HG03520 (cell line): ENCODE data around the gene ATP8A1.
A peak's percentile ranks its signal among the peaks of the same experiment; 100 is the strongest.
"Not testable (repeated sequence)": the region's sequence is repeated elsewhere in the genome, so short reads cannot be mapped to it uniquely, and the experiment has no call there.

Experiments used
- ATAC-seq: cut with Tn5 transposase; IDR thresholded peaks from one replicate; pipeline ENCODE4 v1.9.1; 2021; ENCODE audit warnings: mild to moderate bottlenecking, moderate library complexity; ENCODE audit not compliant: unreplicated experiment

Gene ATP8A1

DNA sequence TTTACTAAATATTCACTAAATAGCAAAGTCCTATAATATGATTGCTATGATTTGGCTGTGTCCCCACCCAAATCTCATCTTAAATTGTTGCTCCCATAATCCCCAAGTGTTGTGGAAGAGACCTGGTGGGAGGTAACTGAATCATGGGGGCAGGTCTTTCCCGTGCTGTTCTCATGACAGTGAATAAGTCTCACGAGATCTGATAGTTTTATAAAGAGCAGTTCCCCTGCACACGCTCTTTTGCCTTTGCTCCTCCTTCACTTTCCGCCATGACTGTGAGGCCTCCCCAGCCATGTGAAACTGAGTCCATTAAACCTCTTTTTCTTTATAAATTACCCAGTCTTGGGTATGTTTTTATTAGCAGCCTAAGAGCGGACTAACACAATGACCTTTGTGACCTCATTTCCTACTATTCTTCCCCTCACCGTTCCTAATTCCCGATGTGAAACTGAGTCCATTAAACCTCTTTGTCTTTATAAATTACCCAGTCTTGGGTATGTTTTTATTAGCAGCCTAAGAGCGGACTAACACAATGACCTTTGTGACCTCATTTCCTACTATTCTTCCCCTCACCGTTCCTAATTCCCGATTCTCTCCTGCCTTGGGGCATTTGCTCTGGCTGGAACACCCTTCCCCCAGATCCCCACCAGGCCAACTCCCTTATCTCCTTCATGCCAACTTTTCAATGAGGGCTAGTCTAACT lies 4.2 kb downstream of the ATP8A1 start:
- ATAC-seq = not testable (repeated sequence)

DNA sequence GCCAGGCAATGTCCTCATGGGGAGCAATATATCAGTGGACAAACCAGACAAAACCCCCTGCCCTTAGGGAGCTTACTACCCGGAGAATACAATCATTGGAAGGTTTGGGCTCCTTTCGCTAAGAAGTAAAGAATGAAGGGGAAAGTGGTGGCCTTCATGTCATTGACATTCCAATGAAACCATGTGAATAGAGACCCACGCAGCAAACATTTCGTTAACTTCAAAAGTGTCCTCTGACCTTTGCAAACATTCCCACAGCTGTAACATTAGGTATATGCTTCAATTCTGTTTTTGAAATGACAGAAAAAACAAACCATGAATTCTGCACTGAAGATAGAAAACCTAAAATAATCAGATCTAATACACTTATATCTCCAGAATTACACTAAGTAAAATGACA lies 7.0 kb downstream of the ATP8A1 start:
- no peak for ATAC-seq

DNA sequence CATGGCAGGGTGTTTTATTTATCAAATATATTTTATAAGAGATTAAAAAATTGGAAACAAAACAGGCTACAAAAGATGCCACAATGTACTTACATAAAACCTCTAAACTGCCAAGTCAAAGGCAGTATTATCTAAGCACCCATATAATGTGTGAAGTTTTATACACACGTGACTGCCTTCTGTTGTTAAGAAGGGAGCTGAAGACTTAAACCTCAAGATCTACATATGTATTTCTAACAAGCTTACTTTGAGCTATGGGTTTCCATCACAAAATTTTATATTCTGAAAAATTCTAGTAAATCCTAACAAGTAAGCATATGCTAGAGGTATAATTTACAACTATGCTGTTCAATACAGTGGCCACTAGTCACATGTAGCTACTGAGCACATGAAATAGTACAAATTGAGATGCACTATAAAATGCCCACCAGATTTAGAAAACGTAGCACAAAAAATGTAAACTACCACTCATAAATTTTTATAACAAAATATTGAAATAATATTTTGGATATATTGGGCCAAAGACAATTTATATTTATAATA lies 9.8 kb downstream of the ATP8A1 start:
- peak; percentile 26 for ATAC-seq

DNA sequence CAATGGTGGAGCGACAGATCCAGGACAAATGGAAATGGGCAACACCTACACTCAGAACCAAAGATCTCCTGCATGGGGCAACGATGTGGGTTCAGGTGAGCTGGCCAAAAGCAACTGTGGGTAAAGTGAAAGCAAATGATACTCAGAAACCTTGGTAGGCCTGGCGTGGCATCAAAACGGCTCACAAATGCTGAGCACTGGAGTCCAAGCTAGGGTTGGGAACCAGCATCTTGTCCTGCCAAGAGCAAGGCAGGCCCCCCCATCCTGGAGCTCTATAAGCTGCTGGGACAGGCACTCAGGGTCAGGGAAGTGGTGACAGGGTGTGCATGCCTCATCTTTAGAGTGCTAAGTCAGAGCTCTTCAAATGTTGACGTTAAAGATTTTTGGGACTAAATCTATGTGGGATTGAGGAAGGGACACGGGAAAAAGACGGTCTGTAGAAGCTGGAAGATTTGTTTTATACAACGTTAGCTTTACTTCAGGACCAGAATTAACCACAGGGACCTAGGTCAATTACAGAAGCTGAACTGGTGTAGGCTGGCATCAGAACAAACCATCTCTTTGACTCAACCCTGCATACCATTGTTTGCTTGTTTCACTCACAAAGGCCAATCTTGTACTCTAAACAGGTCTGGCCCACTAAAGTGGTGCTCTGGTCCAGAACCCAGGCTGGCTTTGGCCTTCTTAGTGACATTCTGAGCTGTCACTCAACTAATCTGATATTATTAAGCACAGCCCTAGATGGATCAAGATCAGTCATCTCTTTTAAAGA lies 10.7 kb downstream of the ATP8A1 start:
- no peak for ATAC-seq

- no peak for ATAC-seq
Measured at GRCh38 chr4:42644897-42645296, 12.0 kb downstream of the ATP8A1 start.

DNA sequence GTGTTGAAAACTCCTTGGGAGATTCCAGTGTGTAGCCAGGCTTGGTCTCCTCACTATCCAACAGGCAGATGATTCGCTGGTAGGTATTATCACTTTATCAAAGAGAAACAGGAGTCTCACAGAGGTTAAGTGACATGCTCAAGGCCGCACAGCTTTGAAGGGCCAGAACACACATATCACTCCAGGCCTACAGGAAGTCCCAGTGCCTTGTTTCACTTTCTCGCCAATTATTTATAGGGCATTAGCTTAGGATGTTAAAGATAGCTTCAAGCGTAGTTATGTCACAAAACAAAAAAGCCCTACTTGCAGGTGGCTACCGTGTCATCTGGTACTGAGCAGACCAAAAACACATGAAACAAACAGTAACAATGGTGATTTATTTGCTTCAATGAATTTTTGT lies 13.2 kb downstream of the ATP8A1 start:
- peak; percentile 56 for ATAC-seq

DNA sequence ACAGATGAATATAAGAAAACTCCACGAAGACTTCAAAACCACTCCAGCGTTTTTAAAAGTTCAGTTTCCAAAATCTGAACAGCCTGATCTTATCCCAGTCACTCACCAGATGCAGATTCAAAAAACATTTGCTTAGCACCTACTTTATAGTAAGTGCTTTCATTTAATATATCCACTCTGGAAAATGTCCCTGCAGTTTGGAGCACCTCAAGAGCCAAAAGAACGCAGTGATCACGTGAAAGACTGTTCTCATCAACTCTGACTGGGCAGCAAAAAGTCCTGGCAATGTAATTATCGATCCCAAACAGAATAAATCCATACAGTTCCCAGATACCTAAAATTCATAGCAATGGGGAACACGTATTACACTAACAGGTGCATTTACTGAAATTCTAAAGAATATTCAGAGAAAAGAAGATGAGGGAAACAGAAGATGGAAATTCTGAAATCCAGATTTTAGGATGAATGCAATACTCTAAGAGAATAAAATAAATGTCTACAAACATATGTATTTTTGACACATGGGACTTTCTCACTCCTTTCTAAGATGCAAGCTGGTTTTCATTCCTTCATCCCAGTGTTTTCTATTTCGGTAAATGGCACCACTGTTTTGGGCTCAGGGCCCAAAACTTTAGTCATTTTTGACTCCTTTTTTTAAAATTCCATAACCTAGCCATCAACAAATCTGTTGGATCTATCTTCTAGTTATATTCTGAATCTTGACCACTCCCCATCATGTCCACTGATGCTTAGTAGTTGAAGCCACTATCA lies 13.9 kb downstream of the ATP8A1 start:
- no peak for ATAC-seq

GRCh38 chr4:42642101-42642797 lies 14.7 kb downstream of the ATP8A1 start:
- ATAC-seq = no peak

DNA sequence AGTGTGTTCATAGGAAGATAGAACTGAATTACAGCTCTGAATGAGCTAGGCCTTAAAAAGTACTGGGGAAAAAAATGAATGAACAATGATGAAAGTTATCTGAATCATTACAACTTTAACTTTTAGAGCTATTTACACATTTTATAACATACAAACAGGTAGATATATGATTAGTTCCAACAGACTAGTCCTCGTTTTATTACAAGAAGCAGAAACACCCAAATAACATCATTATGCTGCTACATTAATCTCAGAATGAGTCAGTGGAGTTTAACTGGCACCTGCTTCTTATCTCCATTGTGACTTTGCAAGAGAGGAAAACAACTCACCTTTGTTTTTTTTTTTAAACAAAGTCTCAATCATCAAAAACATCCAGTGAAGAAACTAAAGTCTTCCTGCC lies 15.2 kb downstream of the ATP8A1 start:
- ATAC-seq = no peak

- ATAC-seq = no peak
Measured at GRCh38 chr4:42641161-42641560, 15.7 kb downstream of the ATP8A1 start.

GRCh38 chr4:42640613-42641012 lies 16.3 kb downstream of the ATP8A1 start:
- ATAC-seq = no peak

GRCh38 chr4:42638993-42639392 lies 17.9 kb downstream of the ATP8A1 start:
- ATAC-seq = peak; percentile 56

GRCh38 chr4:42638321-42638720 lies 18.6 kb downstream of the ATP8A1 start:
- no peak for ATAC-seq

DNA sequence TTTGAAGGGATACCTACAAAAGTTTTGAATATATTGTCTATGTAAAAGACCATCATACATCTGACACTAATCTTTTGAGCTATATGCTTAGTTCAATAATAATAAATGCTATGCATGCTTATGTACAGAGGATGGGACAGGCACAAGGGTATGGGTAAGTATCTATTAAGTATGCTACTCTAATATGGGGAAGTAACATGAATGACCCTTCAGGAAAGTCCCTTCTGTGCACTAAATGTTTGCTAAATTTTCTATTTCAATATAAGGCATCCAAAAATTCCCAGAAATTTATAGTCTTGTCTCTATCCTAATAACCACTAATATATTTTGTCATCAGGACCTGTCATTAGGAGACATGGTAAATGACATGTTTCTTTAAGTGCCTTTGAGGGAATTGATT lies 19.0 kb downstream of the ATP8A1 start:
- ATAC-seq = no peak

GRCh38 chr4:42637104-42637503 lies 19.8 kb downstream of the ATP8A1 start:
- no peak for ATAC-seq

DNA sequence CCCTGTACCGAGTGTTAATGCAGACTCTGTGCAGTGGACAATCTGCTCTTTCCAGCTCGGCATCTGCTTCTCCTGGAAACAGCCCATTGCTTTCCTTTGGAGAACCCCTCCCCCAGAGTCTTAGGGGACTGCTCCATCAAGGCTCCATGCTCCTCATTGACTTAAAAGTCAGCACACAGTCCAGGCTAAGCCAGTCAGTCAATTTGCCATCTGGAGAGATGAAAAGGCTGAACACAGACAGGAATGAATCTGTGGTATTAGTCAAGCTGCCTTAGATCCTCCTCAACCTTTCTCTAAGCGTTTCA lies 20.3 kb downstream of the ATP8A1 start:
- ATAC-seq = no peak

DNA sequence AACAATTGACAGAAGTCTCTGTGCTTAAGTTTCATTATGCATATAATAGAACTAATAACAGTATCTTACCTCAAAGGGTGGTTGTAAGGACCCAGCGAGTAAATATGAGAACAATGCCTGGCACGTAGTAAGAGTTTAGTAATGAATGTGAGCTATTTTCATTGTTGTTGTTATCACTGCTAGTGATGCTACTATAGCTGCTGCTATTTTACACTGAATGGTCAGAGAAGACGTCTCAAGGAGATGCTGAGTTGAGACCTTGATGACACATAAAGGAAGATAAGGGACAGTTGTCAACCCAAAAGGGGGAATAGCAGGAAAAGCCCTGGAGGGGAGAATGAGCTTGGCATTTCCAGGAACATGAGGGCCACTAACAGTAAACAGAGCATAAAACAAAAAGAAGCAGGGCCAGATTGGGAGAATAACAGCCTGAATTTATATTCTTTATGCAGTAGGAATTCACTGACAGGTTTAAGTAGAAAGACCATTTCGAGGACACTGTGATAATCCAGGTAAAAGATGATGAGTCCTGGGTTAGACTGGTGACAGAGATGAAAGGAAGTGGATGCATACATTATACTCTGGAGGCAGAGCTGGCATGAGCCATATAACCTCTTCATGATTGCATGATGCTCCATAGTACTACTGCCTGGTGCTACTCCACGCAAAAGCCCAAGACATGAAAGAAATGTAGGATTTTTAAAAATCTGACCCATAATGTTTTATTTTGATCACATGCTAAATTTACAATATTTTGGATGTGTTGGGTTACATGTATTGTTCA lies 23.1 kb downstream of the ATP8A1 start:
- ATAC-seq = peak; percentile 84

GRCh38 chr4:42632653-42633382 lies 24.1 kb downstream of the ATP8A1 start:
- no peak for ATAC-seq

DNA sequence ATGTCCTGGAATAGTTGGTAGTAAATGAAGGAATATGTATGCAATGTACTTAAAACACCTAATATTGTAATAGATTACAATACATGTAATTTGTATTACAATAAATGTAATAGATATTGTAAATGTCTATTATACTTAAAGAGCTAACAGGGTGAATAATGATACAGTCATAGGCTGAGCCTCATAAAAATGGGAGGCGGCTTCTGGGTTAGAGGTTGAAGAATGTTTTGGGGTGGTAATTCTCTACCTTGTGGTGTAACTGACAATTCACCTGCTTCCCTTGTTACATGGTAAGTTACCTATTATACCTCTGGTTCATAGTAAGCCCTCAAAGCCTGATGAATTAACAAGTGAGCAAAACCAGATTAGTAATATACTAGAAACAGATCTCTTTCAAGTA lies 26.0 kb downstream of the ATP8A1 start:
- no peak for ATAC-seq

DNA sequence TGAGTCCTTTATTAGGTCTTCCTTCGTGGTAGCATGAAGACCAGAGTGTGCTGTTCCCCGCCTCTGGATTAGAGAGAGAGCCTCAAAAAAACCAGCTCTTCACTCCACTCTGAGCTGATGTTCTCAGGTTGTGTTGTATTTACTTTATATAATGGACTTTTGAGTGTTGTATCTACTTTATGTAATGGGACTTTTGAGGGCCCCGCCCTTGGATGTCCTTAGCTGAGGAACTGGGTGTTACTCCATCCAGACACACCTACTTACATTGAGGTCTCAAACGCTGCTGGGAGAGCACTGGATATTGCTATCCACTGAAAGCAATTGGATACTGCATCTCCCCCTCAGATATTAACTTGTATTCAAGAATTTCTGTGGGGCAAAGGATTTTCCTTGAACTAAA lies 28.2 kb downstream of the ATP8A1 start:
- no peak for ATAC-seq
